OCI-LY7 (cell line): ENCODE results near the gene GJA5. TPM values are rescaled to one million over a fixed set of nuclear protein-coding genes. Genes with fewer than 3 reads are reported as not detected.

Experiments
- BruUV-seq: library from RNA; stranded (reverse); fragments of 400-500 nt; replicated peaks from 2 replicates; lab custom pipeline; 2021; lab: Mats Ljungman, UMichigan
- CTCF ChIA-PET: fragments of 300-600 bp; sonication (Branson Sonifier 250); formaldehyde crosslinking; loops from one replicate; lab custom pipeline; 2022; ENCODE audit warnings: antibody characterized with exemption; ENCODE audit not compliant: unreplicated experiment; lab: Charles Lee
- POLR2A ChIA-PET: fragments of 300-600 bp; sonication (Branson Sonifier 250); formaldehyde crosslinking; loops from one replicate; lab custom pipeline; 2022; ENCODE audit warnings: antibody characterized with exemption; lab: Charles Lee
- DNase-seq: peaks from one replicate; pipeline ENCODE4 v3.0.0-alpha.2; 2015; ENCODE audit warnings: low spot score
- H2AFZ ChIP-seq: fragments of 200-600 bp; sonication (generic), shearing (Covaris generic); 2 replicates; pipeline ENCODE4 v1.6.1; 2014; ENCODE audit warnings: mild to moderate bottlenecking, antibody characterized with exemption, low read length, moderate library complexity
- H3K27ac ChIP-seq: fragments of 200-600 bp; sonication (generic); 2 replicates; pipeline ENCODE4 v1.5.1; 2014; ENCODE audit warnings: mixed run types, low read depth, mild to moderate bottlenecking, moderate library complexity, low read length, inconsistent platforms; ENCODE audit not compliant: poor library complexity, severe bottlenecking
- H3K36me3 ChIP-seq: fragments of 200-600 bp; sonication (generic); 2 replicates; pipeline ENCODE4 v1.6.1; 2014; ENCODE audit warnings: mild to moderate bottlenecking, antibody characterized with exemption, low read length, moderate library complexity, mixed read lengths; ENCODE audit not compliant: insufficient read depth
- H3K4me1 ChIP-seq: fragments of 200-600 bp; sonication (generic); 2 replicates; pipeline ENCODE4 v1.5.1; 2014; ENCODE audit warnings: mild to moderate bottlenecking, low read length; ENCODE audit not compliant: insufficient read depth, poor library complexity, severe bottlenecking
- H3K4me2 ChIP-seq: fragments of 200-600 bp; sonication (generic); 2 replicates; pipeline ENCODE4 v1.6.1; 2014; ENCODE audit warnings: mild to moderate bottlenecking, low read length
- H3K4me3 ChIP-seq: fragments of 200-600 bp; sonication (generic); 2 replicates; pipeline ENCODE4 v1.5.1; 2014; ENCODE audit warnings: mild to moderate bottlenecking, low read depth, low read length; ENCODE audit not compliant: poor library complexity, severe bottlenecking
- H3K79me2 ChIP-seq: fragments of 200-600 bp; sonication (generic); 2 replicates; pipeline ENCODE4 v1.6.1; 2016; ENCODE audit warnings: low read depth, mild to moderate bottlenecking, low read length, moderate library complexity, mixed read lengths; ENCODE audit not compliant: insufficient read depth
- H3K9me2 ChIP-seq: fragments of 200-600 bp; sonication (generic); 2 replicates; pipeline ENCODE4 v1.6.1; 2016; ENCODE audit warnings: mild to moderate bottlenecking, low read length, mixed read lengths; ENCODE audit not compliant: insufficient read depth
- H3K9me3 ChIP-seq: fragments of 200-600 bp; sonication (generic); 2 replicates; pipeline ENCODE4 v1.6.1; 2014; ENCODE audit warnings: mild to moderate bottlenecking, mixed run types, low read length, mixed read lengths
- H4K20me1 ChIP-seq: fragments of 200-600 bp; sonication (generic); 2 replicates; pipeline ENCODE4 v1.6.1; 2014; ENCODE audit warnings: mild to moderate bottlenecking, antibody characterized with exemption, low read length, moderate library complexity, mixed read lengths; ENCODE audit not compliant: insufficient read depth
- EZH2phosphoT487 ChIP-seq: fragments of 200-600 bp; sonication (generic); IDR thresholded peaks from 2 replicates; pipeline ENCODE4 v1.6.1; 2018; ENCODE audit warnings: low read depth, borderline replicate concordance, mild to moderate bottlenecking, mixed run types, antibody characterized with exemption, low read length, moderate library complexity, mixed read lengths
- intact Hi-C: fragments of 100-400 bp; cut with micrococcal nuclease; formaldehyde crosslinking; loops from one replicate; pipeline ENCODE4 v1.10.0; 2022; ENCODE audit not compliant: unreplicated experiment
- total RNA-seq, 2 experiments: library from RNA; depleted of rRNA in 1 of 2; stranded (reverse); fragments of >200 nt in 1 of 2; shearing (Covaris generic) in 1 of 2; gene quantifications; 2 replicates each; pipeline ENCODE4 v1.2.3, GENCODE V29; 2014 to 2022
- TF ChIP-seq, protein P1 (sequence below): fragments of 200-600 bp; sonication (generic); conservative IDR thresholded peaks from 2 replicates; pipeline ENCODE4 v1.5.1; 2014; ENCODE audit warnings: mild to moderate bottlenecking, antibody characterized with exemption, low read length, moderate library complexity, mixed read lengths

The GJA5 gene
- total RNA-seq, 2 experiments from 2014 or later: not detected

DNA sequence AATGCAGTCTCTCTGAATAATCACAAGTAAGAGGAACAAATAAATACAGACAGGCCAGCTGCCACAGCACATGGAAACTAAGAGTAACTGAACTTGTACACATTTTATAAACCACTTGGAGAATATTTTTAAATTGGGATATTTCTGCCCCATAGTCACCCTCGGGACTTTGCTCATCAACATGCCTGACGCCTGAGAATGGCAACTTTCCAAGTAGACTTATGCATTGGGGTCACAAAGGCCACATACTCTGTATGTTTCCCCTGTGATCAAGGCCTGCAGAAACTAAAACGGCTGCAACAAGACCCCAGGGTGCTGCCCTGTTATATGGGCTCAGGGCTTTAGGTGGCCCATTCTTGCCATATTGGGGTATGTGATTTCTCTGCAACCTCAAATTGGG lies 38.3 kb upstream of the GJA5 start:
- intact Hi-C loops: no loop called here
- no peak overlapping the region for H3K4me3 ChIP-seq
- no peaks in the 10 kb centered on the region for H3K9me2 ChIP-seq
- no peaks in the 10 kb centered on the region for H3K9me3 ChIP-seq
- ChIA-PET POLR2A (no interaction called here), CTCF (no interaction called here)
- BruUV-seq: no TSS peak
- TF ChIP-seq, protein P1, sequence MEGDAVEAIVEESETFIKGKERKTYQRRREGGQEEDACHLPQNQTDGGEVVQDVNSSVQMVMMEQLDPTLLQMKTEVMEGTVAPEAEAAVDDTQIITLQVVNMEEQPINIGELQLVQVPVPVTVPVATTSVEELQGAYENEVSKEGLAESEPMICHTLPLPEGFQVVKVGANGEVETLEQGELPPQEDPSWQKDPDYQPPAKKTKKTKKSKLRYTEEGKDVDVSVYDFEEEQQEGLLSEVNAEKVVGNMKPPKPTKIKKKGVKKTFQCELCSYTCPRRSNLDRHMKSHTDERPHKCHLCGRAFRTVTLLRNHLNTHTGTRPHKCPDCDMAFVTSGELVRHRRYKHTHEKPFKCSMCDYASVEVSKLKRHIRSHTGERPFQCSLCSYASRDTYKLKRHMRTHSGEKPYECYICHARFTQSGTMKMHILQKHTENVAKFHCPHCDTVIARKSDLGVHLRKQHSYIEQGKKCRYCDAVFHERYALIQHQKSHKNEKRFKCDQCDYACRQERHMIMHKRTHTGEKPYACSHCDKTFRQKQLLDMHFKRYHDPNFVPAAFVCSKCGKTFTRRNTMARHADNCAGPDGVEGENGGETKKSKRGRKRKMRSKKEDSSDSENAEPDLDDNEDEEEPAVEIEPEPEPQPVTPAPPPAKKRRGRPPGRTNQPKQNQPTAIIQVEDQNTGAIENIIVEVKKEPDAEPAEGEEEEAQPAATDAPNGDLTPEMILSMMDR: no peak
- H4K20me1 ChIP-seq: no peaks in the 10 kb centered on the region
- H3K4me2 ChIP-seq: no peak overlapping the region
- DNase-seq: no peak
- H3K79me2 ChIP-seq: no peaks in the 10 kb centered on the region
- H3K4me1 ChIP-seq: no peaks in the 10 kb centered on the region
- no peaks in the 10 kb centered on the region for H3K36me3 ChIP-seq
- no peak overlapping the region for H3K27ac ChIP-seq
- H2AFZ ChIP-seq: no peak overlapping the region

DNA sequence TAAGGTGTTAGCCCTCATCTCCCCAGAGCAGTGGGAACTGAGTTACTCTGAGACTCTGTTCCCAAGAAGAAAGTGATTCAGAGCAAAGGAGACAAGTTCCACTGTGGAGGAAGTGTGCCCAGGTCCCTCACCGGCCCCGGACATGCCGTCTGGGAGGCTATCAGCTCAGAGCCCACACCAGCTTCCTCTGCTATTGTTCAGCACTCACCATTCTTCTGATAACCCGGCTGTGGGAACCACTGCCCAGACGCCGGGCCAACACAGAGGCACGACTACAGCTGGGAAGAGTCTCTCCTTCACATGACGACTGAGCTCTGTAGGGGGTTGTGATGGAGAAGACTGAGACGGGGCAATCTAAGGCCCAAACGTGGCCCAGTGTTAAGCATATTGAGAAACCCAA lies 34.2 kb upstream of the GJA5 start:
- Histone ChIP-seq H3K27ac (no peak overlapping the region), H3K4me3 (no peak overlapping the region), H3K79me2 (no peaks in the 10 kb centered on the region), H3K36me3 (no peaks in the 10 kb centered on the region), H3K4me2 (no peak overlapping the region), H4K20me1 (no peaks in the 10 kb centered on the region), H3K4me1 (no peaks in the 10 kb centered on the region), H3K9me3 (no peaks in the 10 kb centered on the region), H3K9me2 (no peaks in the 10 kb centered on the region), H2AFZ (no peak overlapping the region)
- no peak for DNase-seq
- BruUV-seq: no TSS peak
- TF ChIP-seq, protein P1: no peak
- POLR2A ChIA-PET: no interaction called here
- CTCF ChIA-PET: no interaction called here
- intact Hi-C loops: no loop called here

DNA sequence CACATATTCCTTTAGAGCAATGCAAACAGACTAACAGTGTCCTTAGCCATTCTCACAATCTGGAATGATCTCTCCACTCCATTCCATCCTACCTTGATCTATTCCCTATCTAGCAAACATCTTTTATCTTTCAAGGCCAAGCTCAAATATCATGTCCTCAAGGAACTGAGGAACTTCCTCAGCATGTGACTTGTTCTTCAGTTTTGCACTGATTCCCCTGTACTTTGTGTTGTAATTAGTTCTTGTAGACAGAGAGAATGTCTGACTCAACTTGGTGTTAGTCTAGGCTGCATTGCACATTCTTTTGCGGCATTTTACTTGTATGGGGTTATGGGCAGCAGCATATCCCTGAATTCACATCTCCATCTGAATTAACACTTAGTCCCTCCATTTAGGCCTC lies 31.5 kb upstream of the GJA5 start:
- Histone ChIP-seq H3K27ac (no peak overlapping the region), H3K9me3 (no peaks in the 10 kb centered on the region), H3K4me3 (no peak overlapping the region), H4K20me1 (no peaks in the 10 kb centered on the region), H3K4me2 (no peak overlapping the region), H3K9me2 (no peaks in the 10 kb centered on the region), H3K79me2 (no peaks in the 10 kb centered on the region), H3K36me3 (no peaks in the 10 kb centered on the region), H2AFZ (no peak overlapping the region), H3K4me1 (no peaks in the 10 kb centered on the region)
- DNase-seq: no peak
- ChIA-PET POLR2A (no interaction called here), CTCF (no interaction called here)
- TF ChIP-seq EZH2phosphoT487: no peak
- intact Hi-C loops: no loop called here
- no TSS peak for BruUV-seq
